ENCODE results near the gene GMEB1. TPM values are rescaled to one million over a fixed set of nuclear protein-coding genes. Genes with fewer than 3 reads are reported as not detected.

Gene GMEB1
- total and polyA plus RNA-seq, 10 of the 15 experiments (the other 5 are each of a cell fraction or from before 2014, with no cell fraction given) = 4.9 to 17.6 (median 9.4) TPM

- TF ChIP-seq ZNF217 (IDR thresholded peaks at IDR 0.05) = 0 out of 2 replicates have a peak, but pooled peaks have one; percentile 38
- no peak for TF ChIP-seq ASH2L (IDR thresholded peaks at IDR 0.05; ENCODE audit: borderline replicate concordance, low read depth)
- peak; percentile 63 for TF ChIP-seq RAD51 (IDR thresholded peaks at IDR 0.05)
- TF ChIP-seq BRCA1 (IDR thresholded peaks at IDR 0.05; ENCODE audit: low read depth, low read length) = no peak
- no peak for TF ChIP-seq KDM1A (IDR thresholded peaks at IDR 0.05; ENCODE audit: borderline replicate concordance)
- no peak for TF ChIP-seq HSF1 (IDR thresholded peaks at IDR 0.05; ENCODE audit: low read depth, low read length)
- peak; percentile 50 for TF ChIP-seq RELA (IDR thresholded peaks at IDR 0.05; ENCODE audit: borderline replicate concordance, partially characterized antibody)
- peak; percentile 64; the same call in 1 of the 2 replicates for TF ChIP-seq CREB1 (IDR thresholded peaks at IDR 0.05; ENCODE audit: low read depth)
- 0 out of 2 replicates have a peak, but pooled peaks have one; percentile 19 for TF ChIP-seq MTA3 (IDR thresholded peaks at IDR 0.05; ENCODE audit: borderline replicate concordance, low read length)
- TF ChIP-seq CBX3 (IDR thresholded peaks at IDR 0.05; ENCODE audit: borderline replicate concordance, low read depth) = no peak
- TF ChIP-seq RB1 (IDR thresholded peaks at IDR 0.05; ENCODE audit: borderline replicate concordance) = peak; percentile 76; the same call in 1 of the 2 replicates
- no peak for TF ChIP-seq CUX1 (IDR thresholded peaks at IDR 0.05; ENCODE audit: insufficient replicate concordance, low read depth, low read length)
- peak; percentile 82 for TF ChIP-seq USF1 (IDR thresholded peaks at IDR 0.05; ENCODE audit: borderline replicate concordance, extremely low read length, insufficient read depth, low read depth, low read length)
- no peak for TF ChIP-seq MEF2B (IDR thresholded peaks at IDR 0.05; ENCODE audit: partially characterized antibody, poor library complexity, severe bottlenecking)
- TF ChIP-seq ATF7 (IDR thresholded peaks at IDR 0.05; ENCODE audit: low read depth) = peak; percentile 46; the same call in 1 of the 2 replicates
- peak; percentile 87 for TF ChIP-seq RUNX3 (IDR thresholded peaks at IDR 0.05; ENCODE audit: low read length)
- peak; percentile 91; the same call in 1 of the 2 replicates for TF ChIP-seq ZNF207 (IDR thresholded peaks at IDR 0.05; ENCODE audit: borderline replicate concordance)
- no peak for TF ChIP-seq ZSCAN29 (IDR thresholded peaks at IDR 0.05)
- TF ChIP-seq EP300 (IDR thresholded peaks at IDR 0.05; ENCODE audit: borderline replicate concordance in 1 of 2, control insufficient read depth in 1 of 2, low read depth in 2 of 2, low read length in 2 of 2) = 0 out of 4 replicates have a peak, but pooled peaks of 1 of the 2 experiments have one; percentile 31
- no peak for TF ChIP-seq SUZ12 (IDR thresholded peaks at IDR 0.05; ENCODE audit: unreplicated experiment)
- peak in 1 of 2 experiments; percentile 90; a peak in 1 of 4 replicates for TF ChIP-seq ETV6 (conservative IDR thresholded peaks at IDR 0.05 in 1 of 2, IDR thresholded peaks at IDR 0.05 in 1 of 2; ENCODE audit: borderline replicate concordance in 1 of 2, low read depth in 1 of 2)
- no peak for TF ChIP-seq ZNF274 (IDR thresholded peaks at IDR 0.05; ENCODE audit: insufficient read depth, insufficient read length)
These were observed 25.5 kb upstream of the GMEB1 start, which contains the start of gene TAF12 (continued) for GRCh38 chr1:28642847-28643635.

Measured in GM12878 (cell line).